ENCODE data around the gene PDZD2.

The PDZD2 gene

GRCh38 chr5:32044939-32045338 is 406.0 kb downstream of the PDZD2 start:
- DNase-seq = no peak
- H3K36me3 ChIP-seq = no peaks in the 10 kb centered on the region

GRCh38 chr5:32047056-32047455 is 408.1 kb downstream of the PDZD2 start:
- no peak overlapping the region for H3K4me3 ChIP-seq (ENCODE audit: low read depth, low read length)
- H3K27me3 ChIP-seq = no peaks in the 10 kb centered on the region
- TF ChIP-seq CTCF (IDR thresholded peaks at IDR 0.05; ENCODE audit: low read depth, low read length) = no peak
- H3K4me1 ChIP-seq = no peaks in the 10 kb centered on the region
- no peak for DNase-seq
- H3K9me3 ChIP-seq = no peaks in the 10 kb centered on the region
- H3K36me3 ChIP-seq = no peaks in the 10 kb centered on the region

More at GRCh38 chr5:32044939-32045338, 406.0 kb downstream of the PDZD2 start:
- H3K9me3 ChIP-seq = no peaks in the 10 kb centered on the region
- H3K4me3 ChIP-seq (ENCODE audit: low read depth, low read length) = no peak overlapping the region
- no peaks in the 10 kb centered on the region for H3K4me1 ChIP-seq
- H3K27me3 ChIP-seq = no peaks in the 10 kb centered on the region
- TF ChIP-seq CTCF (IDR thresholded peaks at IDR 0.05; ENCODE audit: low read depth, low read length) = no peak

DNA sequence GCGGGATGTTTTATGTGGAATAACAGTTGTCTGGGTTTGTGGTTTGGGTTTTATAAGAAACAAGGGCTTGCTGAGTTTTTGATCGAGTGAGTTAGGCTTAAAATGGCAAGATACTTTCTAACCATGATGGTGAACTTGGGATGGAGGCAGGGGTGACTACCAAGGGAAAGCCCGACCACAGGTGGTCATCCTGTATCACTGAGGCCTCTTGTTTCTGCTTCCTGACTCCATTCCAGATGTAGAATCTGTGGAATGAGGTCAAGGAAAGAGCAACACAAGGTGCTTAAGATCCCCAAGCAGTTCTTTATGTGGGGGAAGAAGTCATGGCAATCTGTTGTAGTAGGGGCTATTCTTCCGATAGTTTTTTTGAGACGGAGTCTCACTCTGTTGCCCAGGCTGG is 412.9 kb downstream of the PDZD2 start:
- Histone ChIP-seq H3K4me1 (peaks cover 3% of the 10 kb centered on the region; the same call in 1 of the 2 replicates), H3K27me3 (no peaks in the 10 kb centered on the region), H3K4me3 (ENCODE audit: low read depth, low read length) (no peak overlapping the region), H3K9me3 (no peaks in the 10 kb centered on the region), H3K36me3 (no peaks in the 10 kb centered on the region)
- no peak for TF ChIP-seq CTCF (IDR thresholded peaks at IDR 0.05; ENCODE audit: low read depth, low read length)
- no peak for DNase-seq

- Histone ChIP-seq H3K4me3 (ENCODE audit: low read depth, low read length) (no peak overlapping the region), H3K27me3 (no peaks in the 10 kb centered on the region), H3K36me3 (no peaks in the 10 kb centered on the region), H3K9me3 (no peaks in the 10 kb centered on the region), H3K4me1 (peaks cover 3% of the 10 kb centered on the region; the same call in 1 of the 2 replicates)
- DNase-seq = no peak
- no peak for TF ChIP-seq CTCF (IDR thresholded peaks at IDR 0.05; ENCODE audit: low read depth, low read length)
Observed at GRCh38 chr5:32055891-32056866, 417.2 kb downstream of the PDZD2 start.

DNA sequence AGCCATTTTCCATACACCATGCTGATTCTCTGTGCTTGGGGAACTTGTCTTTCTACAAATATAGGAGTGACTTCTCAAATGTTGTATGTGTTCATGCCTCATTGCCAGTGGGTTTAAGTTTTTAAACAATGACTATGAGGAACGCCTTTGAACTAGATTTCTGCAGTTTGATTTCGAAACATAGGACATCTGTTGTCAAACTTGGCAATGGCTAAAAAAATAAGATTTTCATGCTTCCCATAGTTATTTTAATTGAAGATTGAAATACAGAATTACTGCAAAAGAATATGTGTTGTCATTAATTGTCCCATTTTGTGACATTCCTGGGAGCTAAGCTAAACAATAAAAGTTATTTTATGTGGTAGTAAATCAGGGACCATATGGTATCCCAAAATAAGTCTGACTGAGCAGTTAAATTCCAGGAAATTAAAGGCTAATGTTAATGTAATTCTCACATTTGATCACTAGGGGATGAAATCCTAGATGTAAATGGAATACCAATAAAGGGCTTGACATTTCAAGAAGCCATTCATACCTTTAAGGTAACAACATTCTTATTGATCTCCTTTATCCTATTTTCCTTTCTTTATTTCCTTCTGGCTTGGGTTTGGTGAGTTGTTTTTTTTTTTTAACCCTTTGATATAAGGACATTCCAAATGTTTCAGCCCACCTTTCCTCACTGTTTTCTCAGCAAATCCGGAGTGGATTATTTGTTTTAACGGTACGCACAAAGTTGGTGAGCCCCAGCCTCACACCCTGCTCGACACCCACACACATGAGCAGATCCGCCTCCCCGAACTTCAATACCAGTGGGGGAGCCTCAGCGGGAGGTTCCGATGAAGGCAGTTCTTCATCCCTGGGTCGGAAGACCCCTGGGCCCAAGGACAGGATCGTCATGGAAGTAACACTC is 418.5 kb downstream of the PDZD2 start:
- H3K4me1 ChIP-seq = peaks cover 3% of the 10 kb centered on the region; the same call in 1 of the 2 replicates
- H3K4me3 ChIP-seq (ENCODE audit: low read depth, low read length) = no peak overlapping the region
- no peaks in the 10 kb centered on the region for H3K27me3 ChIP-seq
- H3K9me3 ChIP-seq = no peaks in the 10 kb centered on the region
- no peaks in the 10 kb centered on the region for H3K36me3 ChIP-seq
- no peak for DNase-seq
- peak; percentile 20; the same call in 1 of the 2 replicates for TF ChIP-seq CTCF (IDR thresholded peaks at IDR 0.05; ENCODE audit: low read depth, low read length)
